ENCODE measurements around the gene FTCD.

- TF ChIP-seq CTCF (IDR thresholded peaks at IDR 0.05 in 8 of 11, conservative IDR thresholded peaks at IDR 0.05 in 3 of 11) (no peak), POLR2A (IDR thresholded peaks at IDR 0.05) (no peak)
Measured at GRCh38 chr21:46151261-46151988, 4.0 kb downstream of the FTCD start.
